ENCODE data around the gene HOMER1.
"Not testable (repeated sequence)": the region's sequence is repeated elsewhere in the genome, so short reads cannot be mapped to it uniquely, and the experiment has no call there.

The HOMER1 gene

GRCh38 chr5:79407591-79407990 lies 106.3 kb downstream of the HOMER1 start:
- DNase-seq, result no peak

- DNase-seq, result no peak
These were observed 112.7 kb downstream of the HOMER1 start for GRCh38 chr5:79401216-79401615.

GRCh38 chr5:79399046-79399445 lies 114.9 kb downstream of the HOMER1 start:
- no peak for DNase-seq

- DNase-seq, result no peak
These were observed 116.9 kb downstream of the HOMER1 start for GRCh38 chr5:79397080-79397479.

GRCh38 chr5:79396265-79396664 lies 117.7 kb downstream of the HOMER1 start:
- DNase-seq, result no peak

GRCh38 chr5:79395296-79395695 lies 118.6 kb downstream of the HOMER1 start:
- DNase-seq, result no peak

GRCh38 chr5:79392776-79393175 lies 121.2 kb downstream of the HOMER1 start:
- no peak for DNase-seq

GRCh38 chr5:79386679-79387078 lies 127.3 kb downstream of the HOMER1 start:
- DNase-seq, result no peak

GRCh38 chr5:79385126-79385525 lies 128.8 kb downstream of the HOMER1 start:
- DNase-seq, result not testable (repeated sequence)

GRCh38 chr5:79378510-79379186 lies 135.3 kb downstream of the HOMER1 start:
- no peak for DNase-seq

- DNase-seq, result no peak
These were observed 156.5 kb downstream of the HOMER1 start for GRCh38 chr5:79357398-79357797.

GRCh38 chr5:79349881-79350280 lies 164.1 kb downstream of the HOMER1 start:
- no peak for DNase-seq

- DNase-seq, result no peak
These were observed 164.9 kb downstream of the HOMER1 start for GRCh38 chr5:79349047-79349446.

GRCh38 chr5:79346420-79346824 lies 167.5 kb downstream of the HOMER1 start:
- no peak for DNase-seq

- no peak for DNase-seq
These were observed 179.9 kb downstream of the HOMER1 start for GRCh38 chr5:79333852-79334557.

- DNase-seq, result no peak
These were observed 183.9 kb downstream of the HOMER1 start for GRCh38 chr5:79330071-79330470.

GRCh38 chr5:79329453-79329852 lies 184.5 kb downstream of the HOMER1 start:
- DNase-seq, result no peak
